Superior temporal gyrus (tissue), 1 donor: Measurements from ENCODE around the gene CEP350.

Experiments
- DNase-seq: peaks from one replicate; pipeline ENCODE4 v3.0.0-alpha.2; 2016; ENCODE audit errors: extremely low spot score

Gene CEP350

DNA sequence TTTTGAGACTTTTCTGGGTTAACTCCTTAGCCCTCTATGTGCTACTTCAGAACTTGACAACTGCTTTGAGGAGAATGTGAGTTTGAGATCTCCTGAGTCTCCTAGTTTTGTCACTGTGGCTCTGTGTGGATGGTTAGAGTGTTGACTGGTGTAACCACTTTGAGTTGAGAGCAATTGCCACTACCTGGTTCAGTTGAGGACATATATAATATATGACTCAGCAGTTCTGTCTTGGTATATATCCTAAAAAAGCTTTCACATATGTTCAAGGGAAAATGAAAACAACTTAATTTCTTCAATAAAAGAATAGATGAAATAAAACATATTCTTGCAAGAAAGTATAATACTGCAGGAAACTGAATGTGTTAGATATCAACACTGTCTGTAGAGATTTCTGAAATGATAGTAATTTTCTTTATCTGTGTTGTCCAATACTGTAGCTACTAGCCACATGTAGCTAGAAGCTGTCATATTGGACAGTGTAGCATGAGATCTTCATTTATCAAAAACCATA lies 103.3 kb downstream of the CEP350 start:
- no peak for DNase-seq

DNA sequence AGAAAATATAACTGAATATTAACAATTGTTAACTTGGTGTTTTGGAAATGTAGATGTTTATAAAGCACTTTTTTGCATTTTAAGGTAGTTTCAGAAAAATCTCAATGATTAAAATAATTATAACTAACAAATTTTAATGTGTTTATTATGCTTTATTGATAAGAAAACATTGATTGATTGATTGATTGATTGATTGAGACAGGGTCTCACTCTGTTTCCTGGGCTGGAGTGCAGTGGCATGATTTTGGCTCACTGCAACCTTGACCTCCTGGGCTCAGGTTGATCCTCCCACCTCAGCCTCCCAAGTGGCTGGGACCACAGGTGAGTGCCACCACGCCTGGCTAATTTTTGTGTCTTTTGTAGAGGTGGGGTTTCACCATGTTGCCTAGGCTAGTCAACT lies 106.4 kb downstream of the CEP350 start:
- DNase-seq = no peak

DNA sequence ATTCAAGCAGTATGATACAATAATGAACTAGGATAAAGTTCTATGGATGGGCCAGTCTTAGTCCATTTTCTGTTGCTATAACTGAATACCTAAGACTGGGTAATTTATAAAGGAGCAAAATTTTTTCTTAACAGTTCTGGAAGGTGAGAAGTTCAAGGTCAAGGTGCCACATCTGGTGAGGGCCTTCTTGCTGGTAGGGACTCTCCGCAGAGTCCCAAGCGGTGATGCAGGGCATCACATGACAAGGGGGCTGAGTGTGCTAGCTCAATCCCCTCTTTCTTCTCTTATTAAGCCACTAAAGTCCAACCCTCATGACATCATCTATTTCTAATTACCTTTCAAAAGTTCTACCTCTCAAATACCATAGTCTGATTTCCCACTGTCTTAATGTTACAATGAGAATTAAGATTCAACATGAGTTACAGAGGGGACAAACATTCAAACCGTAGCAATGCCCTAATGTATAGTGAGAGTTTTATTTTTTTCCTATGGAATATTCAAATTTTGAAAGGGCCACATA lies 107.9 kb downstream of the CEP350 start:
- no peak for DNase-seq

DNA sequence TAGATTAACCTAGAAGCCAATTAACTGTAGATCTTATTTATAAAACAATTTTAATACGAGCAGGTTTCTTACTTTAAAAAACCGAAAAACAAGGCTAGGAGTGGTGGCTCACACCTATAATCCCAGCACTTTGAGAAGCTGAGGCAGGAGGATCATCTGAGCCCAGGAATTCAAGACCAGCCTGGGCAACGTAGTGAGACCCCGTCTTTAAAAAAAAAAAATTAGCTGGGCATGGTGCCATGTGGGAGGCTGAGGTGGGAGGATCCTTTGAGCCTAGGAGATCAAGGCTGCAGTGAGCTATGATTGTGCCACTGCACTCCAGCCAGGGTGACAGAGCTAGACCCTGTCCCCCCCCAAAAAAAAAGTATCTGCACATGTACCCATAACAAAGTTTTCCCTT lies 110.8 kb downstream of the CEP350 start:
- no peak for DNase-seq

DNA sequence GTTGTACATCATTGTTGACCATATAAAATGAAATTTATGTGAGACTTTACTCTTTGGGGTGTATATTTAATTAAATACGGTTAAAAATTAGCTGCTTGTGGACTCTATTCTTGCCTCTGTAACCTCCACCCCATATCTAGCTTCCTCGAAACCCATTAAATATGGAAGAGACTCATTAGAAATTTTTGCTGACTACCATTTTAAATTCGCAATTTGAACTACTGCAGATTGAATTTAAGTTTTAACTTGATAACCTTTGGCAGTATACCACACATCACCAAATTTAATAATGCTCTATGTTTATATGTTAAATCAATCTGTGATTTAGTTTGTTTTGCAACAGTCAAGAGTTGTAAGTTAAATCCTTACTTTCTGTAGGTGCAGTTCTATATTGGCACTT lies 111.5 kb downstream of the CEP350 start:
- no peak for DNase-seq

DNA sequence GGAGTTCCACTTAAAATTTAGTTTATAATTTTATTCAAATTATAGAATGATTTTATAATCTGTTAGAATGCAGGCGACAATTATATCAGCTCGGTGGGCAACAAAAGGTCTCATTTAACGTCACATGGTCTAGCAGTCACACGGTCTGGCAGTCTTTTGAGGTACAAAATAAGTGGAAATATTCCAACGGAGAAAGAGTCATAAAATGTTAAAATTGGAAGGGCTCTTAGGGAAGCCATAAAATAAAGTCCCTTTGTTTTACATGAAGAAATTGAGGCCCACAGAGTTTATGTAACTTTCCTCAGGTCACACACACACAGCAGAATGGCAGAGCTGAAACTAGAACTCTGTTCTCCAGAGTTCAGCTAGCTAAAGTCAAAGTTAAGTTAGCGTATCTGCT lies 115.7 kb downstream of the CEP350 start:
- no peak for DNase-seq

DNA sequence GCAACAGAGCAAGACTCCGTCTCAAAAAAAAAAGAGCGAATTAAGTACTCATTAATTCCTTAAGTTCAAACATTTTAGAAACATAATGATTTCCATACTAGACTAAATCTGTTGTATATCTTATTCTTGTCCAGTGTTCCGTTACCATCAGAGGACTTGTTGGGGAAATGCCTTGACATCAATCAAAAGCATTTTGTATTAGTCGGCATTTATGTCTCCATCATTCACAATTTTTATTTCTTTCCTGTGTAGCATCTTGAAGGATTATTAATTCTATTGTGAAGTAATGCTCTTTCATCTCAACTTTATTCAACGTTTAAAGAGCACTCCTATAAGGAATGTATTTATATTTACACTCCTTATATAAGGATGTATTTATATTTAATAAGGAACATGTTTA lies 117.1 kb downstream of the CEP350 start:
- no peak for DNase-seq

DNA sequence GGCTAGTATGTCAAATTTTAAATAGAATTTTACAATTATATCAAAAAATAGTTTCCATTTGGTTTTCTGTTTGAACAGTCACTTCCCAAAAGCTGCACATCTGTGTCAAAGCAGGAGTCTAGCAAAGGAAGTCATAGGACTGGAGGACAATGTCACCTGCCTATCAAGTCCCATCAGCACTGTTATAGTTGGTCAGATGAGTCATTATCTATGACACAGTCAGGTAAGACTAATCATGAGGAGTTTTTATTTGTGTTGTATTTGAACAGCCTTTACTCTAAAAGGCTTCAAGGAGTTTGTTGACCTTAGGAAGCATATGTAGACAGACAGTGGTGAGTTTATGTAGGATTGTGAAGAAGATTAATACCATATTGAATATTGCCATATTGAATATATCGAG lies 125.8 kb downstream of the CEP350 start:
- no peak for DNase-seq

DNA sequence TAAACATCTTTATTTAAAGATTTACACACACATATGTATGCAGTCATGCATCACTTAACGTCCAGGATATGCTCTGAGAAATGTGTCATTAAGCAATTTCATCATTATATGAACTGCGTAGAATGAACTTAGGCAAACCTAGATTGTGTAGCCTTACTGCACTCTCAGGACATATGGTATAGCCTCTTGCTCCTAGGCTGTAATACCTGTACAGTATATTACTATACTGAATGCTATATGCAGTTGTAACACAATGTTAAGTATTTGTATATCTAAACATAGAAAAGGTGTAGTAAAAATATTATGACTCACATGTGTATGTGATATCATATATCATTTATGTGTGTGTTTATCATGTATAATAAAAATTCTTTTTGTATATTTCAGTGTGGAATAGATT lies 126.9 kb downstream of the CEP350 start:
- no peak for DNase-seq

DNA sequence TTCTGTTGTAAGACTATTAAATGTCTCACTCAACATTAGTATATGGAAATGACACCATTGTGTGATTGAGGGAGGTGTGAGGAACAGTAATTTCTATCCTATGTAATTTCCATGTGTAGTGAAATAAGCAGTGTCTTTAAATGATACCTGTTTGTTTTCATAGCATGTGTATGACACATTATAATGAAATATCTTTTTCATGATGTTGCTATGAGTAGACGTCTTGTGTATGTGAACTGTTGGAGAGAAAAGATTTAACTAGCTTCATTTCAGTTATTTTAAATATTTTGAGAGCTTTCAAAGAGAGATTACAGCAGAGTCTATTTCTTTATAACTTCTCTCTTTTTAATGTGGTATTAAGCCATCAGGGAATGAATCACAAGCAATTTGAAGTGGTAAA lies 128.6 kb downstream of the CEP350 start:
- no peak for DNase-seq

DNA sequence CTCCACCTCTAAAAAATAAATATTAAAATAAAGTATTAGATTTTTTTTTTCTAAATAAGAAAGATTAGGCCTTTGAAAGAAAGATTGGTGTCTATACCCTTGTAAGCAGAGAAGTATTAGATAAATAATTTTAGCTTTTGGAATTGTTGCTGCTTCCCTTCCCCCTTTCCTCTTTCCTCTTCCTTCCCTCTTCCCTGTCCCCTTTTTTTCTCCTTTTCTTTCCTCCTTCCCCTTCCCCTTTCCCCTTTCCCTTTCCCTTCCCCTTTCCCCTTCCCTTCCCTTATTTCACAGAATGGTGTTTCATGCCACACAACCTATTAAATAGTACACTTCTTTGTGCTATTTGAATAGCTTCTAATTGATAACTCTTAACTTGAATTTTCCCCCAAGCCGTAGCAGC lies 130.3 kb downstream of the CEP350 start:
- no peak for DNase-seq

DNA sequence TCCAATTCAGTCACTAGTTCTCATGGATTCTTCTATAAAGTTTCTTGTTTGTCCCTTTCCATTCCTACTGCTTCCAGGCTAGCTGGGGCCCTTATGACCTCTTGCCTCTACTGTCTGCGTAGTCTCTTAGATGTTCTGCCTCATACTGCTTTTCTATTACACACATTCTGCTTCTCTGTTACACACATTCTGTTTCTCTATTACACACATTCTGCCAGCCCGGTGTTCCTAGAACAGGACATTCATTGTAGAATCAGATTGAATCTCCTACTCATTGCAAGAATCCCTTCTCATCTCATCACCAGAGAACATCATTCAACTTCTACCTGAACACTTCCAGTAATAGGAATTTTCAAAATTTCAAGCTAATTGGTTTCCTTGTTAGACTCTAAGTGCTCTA lies 130.7 kb downstream of the CEP350 start:
- no peak for DNase-seq

DNA sequence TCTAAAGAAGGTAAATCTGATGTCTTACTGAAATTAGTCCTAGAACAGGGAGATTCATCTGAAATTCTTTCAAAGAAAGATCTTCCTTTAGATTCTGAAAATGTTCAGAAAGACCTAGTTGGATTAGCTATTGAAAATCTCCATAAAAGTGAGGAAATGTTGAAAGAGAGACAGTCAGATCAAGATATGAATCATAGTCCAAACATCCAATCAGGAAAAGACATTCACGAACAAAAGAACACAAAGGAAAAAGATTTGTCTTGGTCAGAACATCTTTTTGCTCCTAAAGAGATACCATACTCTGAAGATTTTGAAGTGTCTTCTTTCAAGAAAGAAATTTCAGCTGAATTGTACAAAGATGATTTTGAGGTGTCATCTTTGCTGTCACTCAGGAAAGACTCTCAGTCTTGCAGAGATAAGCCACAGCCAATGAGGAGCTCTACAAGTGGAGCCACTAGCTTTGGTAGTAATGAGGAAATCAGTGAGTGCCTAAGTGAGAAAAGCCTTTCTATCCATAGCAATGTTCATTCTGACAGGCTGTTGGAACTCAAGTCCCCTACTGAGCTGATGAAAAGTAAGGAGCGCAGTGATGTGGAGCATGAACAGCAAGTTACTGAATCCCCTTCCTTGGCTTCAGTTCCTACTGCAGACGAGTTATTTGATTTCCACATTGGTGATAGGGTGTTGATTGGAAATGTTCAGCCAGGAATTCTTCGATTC lies 138.5 kb downstream of the CEP350 start:
- DNase-seq = no peak

DNA sequence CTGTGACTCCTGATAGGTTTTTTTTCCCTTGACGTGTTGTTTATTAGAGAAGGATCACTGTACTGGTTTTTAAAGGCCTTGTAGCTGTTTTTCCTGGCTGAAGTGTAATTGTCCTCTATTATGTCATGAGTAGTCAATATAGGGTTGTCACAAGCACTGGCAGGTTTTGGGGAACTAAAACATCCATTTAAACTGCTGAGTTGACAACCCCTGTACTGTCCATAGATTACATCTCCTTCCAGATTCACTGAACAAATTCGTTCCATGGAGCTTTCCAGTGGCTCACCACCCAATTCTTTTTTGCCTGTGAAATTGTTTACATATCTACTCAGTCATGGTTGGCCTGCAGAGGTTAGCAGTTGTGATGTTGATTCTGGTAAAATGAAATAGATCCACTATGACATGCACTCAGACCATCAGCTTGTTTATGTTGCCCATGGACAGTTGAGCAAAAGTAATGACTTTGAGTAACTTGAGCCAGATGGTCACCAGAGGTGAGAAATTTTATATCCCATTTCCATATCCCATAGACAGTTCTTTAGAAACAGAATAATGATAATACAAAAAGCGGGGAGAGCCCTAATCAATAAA lies 140.2 kb downstream of the CEP350 start:
- DNase-seq = no peak

DNA sequence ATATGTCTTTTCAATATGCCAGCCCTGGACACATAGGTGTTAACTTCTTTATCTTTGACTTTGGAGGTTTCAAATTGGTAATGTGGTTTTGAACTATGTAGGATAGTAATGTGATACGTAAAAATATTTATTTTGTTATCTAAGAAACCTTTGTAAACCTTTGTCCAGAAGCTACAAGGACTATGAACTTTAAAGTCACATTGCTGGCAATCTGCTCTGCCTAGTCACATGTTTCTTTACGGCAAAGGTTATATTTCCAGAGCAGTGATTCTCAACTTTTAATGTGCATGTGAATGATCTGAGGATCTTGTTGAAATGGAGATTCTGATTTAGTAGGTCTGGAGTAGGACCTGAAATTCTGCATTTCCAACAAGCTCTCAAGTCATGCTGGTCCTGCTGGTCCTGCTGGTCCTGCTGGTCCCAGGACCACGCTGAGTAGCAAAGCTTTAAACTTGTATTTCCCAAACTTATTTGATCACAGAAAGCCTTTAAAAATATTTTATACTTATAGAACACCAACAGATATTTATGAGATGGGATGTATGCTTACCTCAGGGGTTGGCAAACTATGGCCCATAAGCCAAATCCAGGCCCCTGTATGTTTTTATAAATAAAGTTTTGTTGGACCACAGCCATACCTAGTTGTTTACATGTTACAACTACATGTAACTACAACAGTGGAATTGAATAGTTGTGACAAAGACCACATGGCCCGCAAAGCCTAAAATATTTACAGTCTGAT lies 142.1 kb downstream of the CEP350 start:
- no peak for DNase-seq

DNA sequence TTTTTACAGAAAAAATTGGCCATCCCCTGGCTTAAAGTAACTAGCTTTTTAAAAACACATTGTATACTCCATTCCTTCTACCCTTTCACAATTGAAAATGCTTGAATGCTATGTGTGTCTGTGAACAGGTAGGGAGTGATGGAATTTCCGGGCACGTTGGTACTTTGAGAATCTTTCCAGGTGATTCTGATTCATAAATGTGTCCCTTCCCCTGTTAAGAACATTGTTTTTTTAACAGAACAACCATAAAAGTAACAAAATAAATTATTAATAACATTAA lies 142.7 kb downstream of the CEP350 start:
- DNase-seq = no peak

DNA sequence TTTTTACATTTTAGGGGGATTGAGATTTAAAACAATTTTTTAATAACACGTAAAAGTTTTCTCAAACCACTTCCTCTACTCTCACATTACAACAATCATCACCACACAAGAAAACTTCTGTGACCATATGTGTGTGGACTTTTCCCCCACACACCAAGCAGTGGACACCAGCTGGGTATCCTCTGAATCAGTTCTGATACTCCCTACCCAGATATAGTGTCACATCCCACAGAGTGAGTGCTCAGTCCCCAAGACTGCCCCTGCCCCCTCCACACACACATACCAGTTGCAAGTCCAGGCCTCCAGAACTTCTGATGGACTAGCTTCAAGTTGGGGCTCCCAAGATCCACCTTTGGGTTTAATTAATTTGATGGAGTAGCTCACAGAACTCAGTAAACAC lies 146.8 kb downstream of the CEP350 start:
- DNase-seq = no peak

DNA sequence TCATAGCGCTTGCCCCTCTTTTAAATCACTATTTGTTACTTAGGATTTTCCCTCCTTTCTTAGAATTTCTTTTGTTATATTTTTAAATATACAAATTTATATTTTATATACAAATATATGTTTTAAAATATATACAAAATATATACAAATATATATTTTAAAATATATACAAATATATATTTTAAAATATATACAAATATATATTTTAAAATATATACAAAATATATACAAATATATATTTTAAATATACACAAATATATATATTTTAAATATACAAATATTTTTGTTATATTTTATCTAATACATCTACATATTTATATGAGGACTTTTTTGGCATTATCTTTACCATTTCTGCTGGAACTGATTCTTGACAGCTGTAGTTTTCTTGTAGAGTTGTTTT lies 149.2 kb downstream of the CEP350 start:
- no peak for DNase-seq

DNA sequence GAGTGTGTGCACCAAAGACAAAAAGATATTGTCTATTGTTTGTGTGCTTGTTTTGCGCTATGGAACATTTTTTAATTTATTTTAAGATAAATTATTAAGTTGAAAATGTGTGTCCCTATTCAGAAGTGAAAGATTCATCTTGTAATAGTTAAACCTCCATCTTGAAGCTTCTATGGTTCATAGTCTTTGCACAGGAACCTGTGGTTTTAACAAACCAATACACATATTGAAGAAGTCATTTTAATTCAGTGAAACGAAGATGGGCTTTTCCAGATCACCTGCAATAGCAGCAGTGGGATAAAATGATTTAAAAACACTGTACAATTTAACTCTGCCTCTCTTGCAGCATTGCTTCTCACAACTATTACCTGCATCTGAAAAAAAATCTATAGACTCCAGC lies 157.5 kb downstream of the CEP350 start:
- no peak for DNase-seq

DNA sequence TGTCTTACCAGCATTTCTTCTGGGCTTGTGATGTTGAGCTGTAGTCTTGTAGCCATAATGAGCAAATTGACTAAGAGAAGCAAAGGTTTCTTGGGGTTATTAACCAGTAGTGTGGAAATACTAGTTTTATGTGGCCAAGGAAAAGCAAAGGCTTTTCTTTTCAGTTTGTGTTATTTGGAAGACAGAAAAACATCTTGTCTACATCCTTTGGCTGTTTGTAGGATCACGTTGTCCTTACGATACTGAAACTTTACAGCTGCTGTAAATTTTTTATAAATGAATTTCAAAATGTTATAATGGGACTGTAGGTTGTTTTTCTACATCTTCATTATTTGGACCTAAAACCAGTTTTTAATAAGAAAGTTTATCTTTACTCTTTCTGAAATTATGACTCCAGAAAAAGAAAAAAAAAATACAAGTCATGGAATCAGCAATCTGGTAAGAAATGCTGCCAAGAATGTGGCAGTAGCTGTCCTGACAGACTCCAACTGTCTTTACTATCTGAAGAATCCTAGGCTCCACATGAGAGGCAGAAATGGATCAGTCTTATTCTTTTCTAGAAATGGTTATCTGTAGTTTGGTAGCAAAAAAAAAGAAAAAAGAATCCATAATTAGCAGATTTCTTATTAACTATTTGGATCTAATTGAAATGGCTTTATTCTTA lies 158.5 kb downstream of the CEP350 start:
- DNase-seq = no peak

DNA sequence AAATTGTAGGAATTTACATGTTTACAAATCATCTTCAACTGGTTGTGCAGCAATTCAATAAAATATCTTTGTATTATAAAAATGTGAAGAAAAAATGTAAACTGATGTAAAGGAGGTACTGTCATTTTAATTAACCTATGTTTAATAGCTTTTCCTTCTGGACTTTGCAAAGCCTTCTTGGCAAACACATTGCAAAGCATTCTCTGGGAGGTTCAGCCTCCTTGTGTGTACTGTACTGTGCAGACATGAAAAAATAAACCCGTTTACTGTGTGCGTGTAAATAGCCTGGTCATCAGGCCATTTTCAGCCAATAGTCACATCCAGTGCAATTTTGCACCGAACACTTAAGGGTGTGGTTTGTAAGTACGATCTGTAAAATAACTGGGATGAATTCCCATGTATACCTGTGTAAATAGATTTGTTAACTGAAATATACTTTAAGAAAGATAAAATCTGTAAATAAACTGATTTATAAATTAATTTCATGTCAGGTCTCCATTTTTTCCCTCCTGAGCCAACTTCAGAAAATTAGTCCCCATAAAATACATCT lies 159.9 kb downstream of the CEP350 start:
- no peak for DNase-seq
